Stimulated activated CD4-positive, alpha-beta T cell treated with anti-CD3 and anti-CD28 coated beads, Interleukin-15, amount 100 ng/mL, for 48 hours (primary cell): Measurements from ENCODE around the gene CAPN9.

Experiments
- DNase-seq, 2 donors: peaks; one replicate each; pipeline ENCODE4 v3.0.0-alpha.2; 2020; ENCODE audit warnings: low read depth in 2 of 2

Gene CAPN9

GRCh38 chr1:230797376-230797920, 50.3 kb downstream of the CAPN9 start:
- DNase-seq = no peak

DNA sequence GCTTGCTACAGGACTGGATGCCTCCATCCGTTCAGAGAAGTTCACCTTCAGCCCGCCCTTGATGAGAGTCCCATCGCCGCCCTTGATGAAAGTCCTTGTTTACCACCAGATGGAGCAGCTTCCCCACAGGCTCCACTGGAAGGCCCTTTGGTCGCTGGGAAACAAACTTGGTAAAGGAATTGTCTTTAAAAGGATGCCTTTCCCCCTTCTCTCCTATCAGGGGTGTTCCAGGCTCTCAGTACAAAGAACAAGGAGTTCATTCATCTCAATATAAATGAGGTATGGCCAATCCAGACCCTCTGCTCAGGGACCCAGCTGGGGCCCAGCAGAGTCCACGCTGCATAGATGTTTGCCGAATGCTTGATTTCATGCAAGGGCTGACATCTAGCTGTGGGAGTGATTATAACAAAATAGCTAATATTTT, 50.8 kb downstream of the CAPN9 start:
- no peak for DNase-seq

DNA sequence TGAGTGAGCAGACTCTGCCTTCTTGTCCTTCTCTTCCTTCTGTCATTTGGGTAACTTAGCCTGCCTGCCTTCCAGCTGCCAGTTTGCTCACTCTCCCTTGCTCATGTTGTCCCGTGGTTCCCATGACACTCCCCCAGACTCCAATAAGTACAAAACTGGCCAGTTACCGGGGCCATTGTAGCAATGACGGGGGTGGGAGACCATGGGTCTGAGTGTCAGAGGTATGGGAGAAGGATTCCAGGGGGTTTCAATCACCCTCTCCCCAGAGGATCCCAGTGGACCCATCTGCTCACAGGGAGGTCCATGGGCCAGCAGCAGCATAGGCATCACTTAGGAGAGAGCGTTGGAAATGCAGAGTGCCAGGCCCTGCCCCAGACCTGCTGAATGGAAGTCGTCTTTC, 51.3 kb downstream of the CAPN9 start:
- DNase-seq = no peak

GRCh38 chr1:230800891-230801840, 54.0 kb downstream of the CAPN9 start:
- DNase-seq = no peak

DNA sequence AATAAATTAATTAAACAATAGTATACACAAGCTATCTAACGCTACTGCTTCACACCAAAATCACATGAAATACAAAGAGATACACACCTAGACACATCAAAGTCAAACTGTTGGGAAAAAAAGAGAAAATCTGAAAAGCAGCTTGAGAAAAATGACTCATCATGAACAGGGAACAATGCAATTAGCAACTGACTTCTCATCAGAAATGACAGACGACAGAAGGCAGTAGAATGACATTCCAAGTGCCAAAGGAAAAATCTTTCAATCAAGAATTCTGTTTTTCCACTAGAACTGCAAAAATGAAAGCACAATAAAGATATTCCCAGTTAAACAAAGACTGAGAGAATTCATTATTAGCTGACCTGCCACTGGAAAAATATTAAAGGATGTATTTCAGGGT, 57.2 kb downstream of the CAPN9 start:
- DNase-seq = no peak

DNA sequence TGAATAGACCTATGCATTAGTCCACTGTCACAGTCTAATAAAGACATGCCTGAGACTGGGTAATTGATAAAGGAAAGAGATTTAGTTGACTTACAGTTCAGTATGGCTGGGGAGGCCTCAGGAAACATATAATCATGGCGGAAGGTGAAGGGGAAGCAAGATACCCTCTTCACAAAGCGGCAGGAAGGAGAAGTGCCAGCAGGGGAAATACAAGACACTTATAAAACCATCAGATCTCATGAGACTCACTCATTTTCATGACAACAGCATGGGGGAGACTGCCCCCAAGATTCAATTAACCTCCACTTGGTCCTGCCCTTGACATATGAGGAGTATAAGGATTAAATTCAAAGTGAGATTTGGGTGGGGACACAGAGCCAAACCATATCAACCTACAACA, 59.4 kb downstream of the CAPN9 start:
- no peak for DNase-seq

- DNase-seq = no peak
Observed at GRCh38 chr1:230807029-230807428, 59.8 kb downstream of the CAPN9 start.

- no peak for DNase-seq
Observed at GRCh38 chr1:230807561-230808280, 60.5 kb downstream of the CAPN9 start.

GRCh38 chr1:230808281-230808872, 61.2 kb downstream of the CAPN9 start:
- no peak for DNase-seq

DNA sequence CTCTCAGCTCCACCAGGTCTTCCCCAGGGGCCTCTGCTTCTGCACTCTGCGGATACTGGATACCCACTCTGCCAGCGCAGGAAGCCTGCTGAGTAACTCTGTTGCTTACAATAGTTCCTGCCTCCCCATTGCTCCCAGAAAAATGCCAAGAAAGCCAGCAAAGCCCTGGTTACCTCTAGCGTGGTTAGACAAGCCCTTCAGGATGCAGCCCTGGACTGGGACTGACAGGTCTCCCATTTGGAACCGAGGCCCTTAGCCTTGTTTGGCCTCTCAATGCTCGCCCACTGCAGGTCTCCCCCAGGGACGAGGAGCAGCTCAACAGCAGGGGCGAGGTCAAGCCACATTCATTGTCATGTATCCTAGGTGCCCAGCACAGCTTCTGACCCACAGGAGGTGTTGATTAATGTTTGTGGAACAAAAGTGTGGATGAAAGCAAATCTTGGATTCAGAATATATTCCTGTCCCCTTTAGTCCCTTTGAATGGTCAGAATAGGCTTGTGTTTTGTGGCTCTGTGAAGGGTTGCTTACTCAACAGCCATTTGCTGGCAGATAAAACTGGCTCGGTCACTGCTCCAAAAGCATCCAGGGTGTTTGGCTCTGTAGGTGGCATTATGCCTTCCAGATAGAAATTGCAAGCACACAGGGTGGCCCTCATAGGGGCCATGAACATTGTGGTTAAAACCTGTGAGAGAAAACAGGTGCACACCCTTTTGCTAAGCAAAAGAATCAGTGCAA, 62.2 kb downstream of the CAPN9 start:
- no peak for DNase-seq

DNA sequence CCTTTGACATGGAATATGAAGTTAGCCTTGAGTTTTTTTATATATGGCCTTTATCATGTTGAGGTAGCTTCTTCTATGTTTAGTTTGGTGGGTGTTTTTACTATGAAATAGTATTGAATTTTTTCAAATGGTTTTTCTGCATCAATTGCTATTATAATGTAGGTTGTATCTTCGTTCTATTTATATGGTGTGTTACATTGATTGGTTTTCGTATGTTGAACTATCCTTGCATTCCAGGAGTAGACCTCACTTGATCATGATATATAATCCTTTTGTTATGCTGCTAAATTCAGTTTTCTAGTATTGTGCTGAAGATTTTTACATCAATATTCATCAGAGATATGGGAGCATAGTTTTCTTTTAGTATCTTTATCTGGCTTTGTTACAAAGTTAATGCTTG, 65.4 kb downstream of the CAPN9 start:
- DNase-seq = no peak

GRCh38 chr1:230814949-230815692, 67.9 kb downstream of the CAPN9 start:
- DNase-seq = no peak

DNA sequence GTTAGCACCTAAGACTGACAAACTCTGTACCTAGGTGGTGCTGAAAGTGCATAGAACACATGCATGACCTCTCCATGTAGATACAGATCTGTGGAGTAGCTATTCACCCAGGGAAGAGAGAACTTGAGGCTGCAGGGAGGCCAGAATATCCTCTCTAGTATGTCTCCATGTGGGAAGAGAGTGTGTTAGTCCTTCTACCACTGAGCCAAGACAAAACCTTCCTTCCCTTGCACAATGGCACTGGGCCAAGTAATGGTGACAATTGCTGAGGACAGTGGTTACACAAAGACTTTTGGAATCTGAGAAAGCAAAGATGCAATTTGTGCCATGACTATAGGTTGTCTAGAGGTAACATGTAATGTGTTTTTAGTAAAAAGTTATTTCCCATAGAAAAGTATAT, 68.8 kb downstream of the CAPN9 start:
- no peak for DNase-seq

DNA sequence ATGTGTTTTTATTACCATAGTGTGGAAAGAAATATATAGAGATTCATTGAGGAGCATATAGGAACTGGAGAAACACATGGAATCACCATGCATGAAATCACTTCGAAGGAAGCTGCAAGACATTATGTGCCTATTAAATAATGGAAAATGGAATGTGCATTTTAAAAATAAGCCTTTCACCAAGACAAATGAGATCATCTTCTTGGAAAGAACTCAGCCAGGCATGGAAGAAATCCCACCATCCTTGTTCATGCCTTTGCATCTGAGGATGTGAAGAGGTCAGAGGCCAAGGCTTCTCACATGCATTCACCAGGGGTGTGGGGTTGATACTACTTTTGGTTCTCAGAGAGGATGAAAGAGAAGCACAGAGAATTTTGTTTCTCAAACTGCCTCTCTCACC, 71.2 kb downstream of the CAPN9 start:
- DNase-seq = no peak

- no peak for DNase-seq
Observed at GRCh38 chr1:230818901-230819300, 71.7 kb downstream of the CAPN9 start.

- no peak for DNase-seq
Observed at GRCh38 chr1:230819976-230820375, 72.8 kb downstream of the CAPN9 start.

DNA sequence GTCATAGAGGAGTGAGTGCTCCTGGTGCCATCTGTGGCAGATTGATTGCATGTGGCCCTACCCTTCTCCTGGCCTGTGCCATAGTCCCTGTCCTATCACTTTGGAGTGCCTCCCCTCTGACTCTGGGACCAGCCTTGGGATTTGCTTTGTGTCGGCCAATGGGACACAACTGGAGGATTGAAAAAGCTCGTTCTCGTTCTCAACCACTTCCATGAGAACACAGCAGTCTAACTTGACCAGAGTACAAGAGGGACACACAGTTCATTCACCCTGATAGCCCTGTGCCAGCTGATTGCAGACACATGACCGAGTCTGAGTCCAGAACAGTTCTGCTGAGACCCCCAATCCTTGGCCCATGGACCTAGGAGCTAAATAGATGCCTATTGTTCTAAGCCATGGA, 73.4 kb downstream of the CAPN9 start:
- DNase-seq = no peak

- DNase-seq = no peak
Observed at GRCh38 chr1:230821346-230821745, 74.2 kb downstream of the CAPN9 start.

- DNase-seq = no peak
Observed at GRCh38 chr1:230822092-230822581, 74.9 kb downstream of the CAPN9 start.

DNA sequence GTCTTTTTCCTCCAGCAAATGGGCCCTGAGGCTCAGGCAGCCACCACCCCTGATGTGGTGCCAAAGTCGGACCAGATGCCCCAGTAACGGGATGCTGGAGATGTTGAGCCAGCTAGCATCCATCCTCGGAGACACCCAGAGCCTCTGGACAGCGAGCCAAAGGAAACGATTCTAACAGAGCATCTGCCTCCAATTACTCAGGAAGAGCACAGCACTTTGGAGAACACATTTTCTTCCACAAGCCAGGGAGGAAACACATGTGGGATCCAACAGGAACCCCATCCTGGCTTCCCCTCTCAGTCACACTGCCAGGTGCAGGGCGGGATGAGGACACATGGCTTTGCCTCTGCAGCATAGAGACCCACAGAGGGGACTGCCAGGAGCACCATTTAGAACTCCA, 76.2 kb downstream of the CAPN9 start:
- no peak for DNase-seq

- DNase-seq = no peak
Observed at GRCh38 chr1:230823931-230824381, 76.8 kb downstream of the CAPN9 start.
